ENCODE data around the gene F11.

Gene F11

GRCh38 chr4:186265683-186266652, at the start of gene F11:
TSS of gene F11 (plus strand) at chr4:186266189. CDS start at chr4:186267137, 948 bp downstream.
- TF ChIP-seq, protein P1, sequence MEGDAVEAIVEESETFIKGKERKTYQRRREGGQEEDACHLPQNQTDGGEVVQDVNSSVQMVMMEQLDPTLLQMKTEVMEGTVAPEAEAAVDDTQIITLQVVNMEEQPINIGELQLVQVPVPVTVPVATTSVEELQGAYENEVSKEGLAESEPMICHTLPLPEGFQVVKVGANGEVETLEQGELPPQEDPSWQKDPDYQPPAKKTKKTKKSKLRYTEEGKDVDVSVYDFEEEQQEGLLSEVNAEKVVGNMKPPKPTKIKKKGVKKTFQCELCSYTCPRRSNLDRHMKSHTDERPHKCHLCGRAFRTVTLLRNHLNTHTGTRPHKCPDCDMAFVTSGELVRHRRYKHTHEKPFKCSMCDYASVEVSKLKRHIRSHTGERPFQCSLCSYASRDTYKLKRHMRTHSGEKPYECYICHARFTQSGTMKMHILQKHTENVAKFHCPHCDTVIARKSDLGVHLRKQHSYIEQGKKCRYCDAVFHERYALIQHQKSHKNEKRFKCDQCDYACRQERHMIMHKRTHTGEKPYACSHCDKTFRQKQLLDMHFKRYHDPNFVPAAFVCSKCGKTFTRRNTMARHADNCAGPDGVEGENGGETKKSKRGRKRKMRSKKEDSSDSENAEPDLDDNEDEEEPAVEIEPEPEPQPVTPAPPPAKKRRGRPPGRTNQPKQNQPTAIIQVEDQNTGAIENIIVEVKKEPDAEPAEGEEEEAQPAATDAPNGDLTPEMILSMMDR (IDR thresholded peaks at IDR 0.05; ENCODE audit: insufficient read depth, missing control alignments): no peak
- FAIRE-seq: no peak
- DNase-seq (ENCODE audit: insufficient read length, low spot score): no peak

GRCh38 chr4:186216465-186217024, 49.4 kb upstream of the F11 start:
- TF ChIP-seq, protein P1 (IDR thresholded peaks at IDR 0.05; ENCODE audit: insufficient read depth, missing control alignments): no peak
- DNase-seq (ENCODE audit: insufficient read length, low spot score): no peak
- peak; percentile 44 for FAIRE-seq

DNA sequence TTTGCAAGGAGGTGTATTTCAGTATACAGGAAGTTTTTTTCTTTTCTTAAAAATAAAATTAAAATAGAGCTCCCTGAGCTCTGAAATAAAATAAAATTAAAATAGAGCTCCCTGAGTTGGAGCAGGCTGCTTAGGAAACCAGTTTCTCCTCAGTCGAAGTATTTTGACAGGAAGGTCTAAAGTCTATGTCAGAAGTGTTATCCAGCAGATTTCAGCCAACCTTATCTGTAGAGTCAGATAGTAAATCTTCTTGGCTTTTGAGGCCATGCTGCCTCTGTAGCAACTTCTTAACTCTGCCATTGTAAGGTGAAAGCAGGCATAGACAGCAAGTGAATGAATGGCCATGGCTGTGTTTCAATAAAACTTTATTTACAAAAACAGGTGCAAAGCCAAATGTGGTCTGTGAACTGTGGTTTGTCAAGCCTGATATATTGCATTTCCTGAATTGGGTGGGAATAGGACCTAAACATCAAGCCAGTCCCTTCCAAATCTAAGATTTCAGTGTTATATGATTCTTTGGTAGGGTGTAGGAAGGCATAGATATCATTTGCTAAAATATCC, 48.2 kb upstream of the F11 start:
- FAIRE-seq (no peak), DNase-seq (ENCODE audit: insufficient read length, low spot score) (no peak)
- TF ChIP-seq, protein P1 (IDR thresholded peaks at IDR 0.05; ENCODE audit: insufficient read depth, missing control alignments): no peak

GRCh38 chr4:186221624-186222023, 44.4 kb upstream of the F11 start:
- DNase-seq (ENCODE audit: insufficient read length, low spot score) (no peak), FAIRE-seq (no peak)
- TF ChIP-seq, protein P1 (IDR thresholded peaks at IDR 0.05; ENCODE audit: insufficient read depth, missing control alignments): no peak

DNA sequence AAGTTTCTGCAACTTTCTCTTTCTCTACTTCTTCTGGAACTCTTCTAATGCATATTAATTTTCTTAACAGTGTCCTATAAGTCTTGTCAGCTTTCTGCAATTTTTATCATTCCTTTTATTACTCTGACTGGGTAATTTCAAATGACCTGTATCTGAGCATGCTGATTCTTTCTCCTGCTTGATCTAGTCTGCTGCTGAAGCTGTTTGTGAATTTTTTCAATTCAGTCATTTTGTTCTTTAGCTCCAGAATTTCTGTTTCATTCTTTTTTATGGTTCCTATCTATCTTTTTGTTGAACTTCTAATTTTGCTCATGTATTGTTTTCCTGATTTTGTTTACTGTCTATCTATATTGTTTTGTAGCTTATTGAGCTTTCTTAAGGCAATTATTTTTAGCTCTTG, 40.1 kb upstream of the F11 start:
- no peak for DNase-seq (ENCODE audit: insufficient read length, low spot score)
- TF ChIP-seq, protein P1 (IDR thresholded peaks at IDR 0.05; ENCODE audit: insufficient read depth, missing control alignments): no peak
- no peak for FAIRE-seq

DNA sequence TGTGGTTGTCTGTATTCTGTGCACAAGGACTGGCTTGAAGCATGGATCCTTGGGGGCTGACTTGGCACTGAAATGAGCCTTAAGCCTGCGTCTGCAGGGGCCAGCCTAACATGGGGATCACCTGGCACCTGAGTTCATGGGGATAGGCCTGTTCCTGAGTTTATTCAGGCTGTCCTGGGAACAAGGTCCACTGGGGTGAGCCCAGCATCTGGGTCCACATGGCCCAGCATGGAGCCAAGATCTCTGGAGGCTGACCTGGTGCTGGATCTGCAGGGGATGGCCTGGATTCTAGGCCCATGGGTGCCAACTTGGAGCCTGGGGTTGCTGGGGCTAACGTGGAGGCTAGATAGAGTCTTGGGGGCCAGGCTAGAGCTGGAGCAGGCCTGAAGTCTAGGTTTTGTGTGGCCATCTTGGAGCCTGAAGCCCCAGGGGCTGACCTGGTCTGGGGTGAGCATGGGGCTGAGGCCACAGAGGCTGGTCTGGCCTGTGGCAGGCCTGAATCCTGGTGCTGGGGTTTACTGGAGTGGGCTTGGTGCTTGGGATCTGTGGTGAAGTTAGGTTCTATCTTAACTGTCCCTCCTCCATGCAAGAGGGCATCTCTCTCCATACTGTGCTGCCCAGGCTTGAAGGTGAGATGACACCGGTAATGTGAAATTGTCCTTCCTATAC, 39.3 kb upstream of the F11 start:
- DNase-seq (ENCODE audit: insufficient read length, low spot score): no peak
- FAIRE-seq: no peak
- TF ChIP-seq, protein P1 (IDR thresholded peaks at IDR 0.05; ENCODE audit: insufficient read depth, missing control alignments): no peak
